OCI-LY3 (cell line): ENCODE data around the gene JRKL.
"Not testable (repeated sequence)": the region's sequence is repeated elsewhere in the genome, so short reads cannot be mapped to it uniquely, and the experiment has no call there.

Source experiments
- H2AFZ ChIP-seq: fragments of 200-600, 300-600 bp; shearing (Covaris generic); 2 replicates; pipeline ENCODE4 v1.6.0; 2014; ENCODE audit warnings: antibody characterized with exemption, low read depth, low read length
- H3K27ac ChIP-seq: fragments of 200-600, 300-600 bp; sonication (generic); 2 replicates; pipeline ENCODE4 v1.5.1; 2014; ENCODE audit warnings: mild to moderate bottlenecking, low read length, moderate library complexity, mixed read lengths
- H3K27me3 ChIP-seq: fragments of 200-600, 300-600 bp; sonication (generic); 2 replicates; pipeline ENCODE4 v1.6.1; 2014; ENCODE audit warnings: low read depth, low read length, mixed read lengths
- H3K36me3 ChIP-seq: fragments of 200-600, 300-600 bp; sonication (generic); replicated peaks from 2 replicates; pipeline ENCODE3; 2014; ENCODE audit warnings: low read depth, low read length, mixed read lengths
- H3K4me1 ChIP-seq: fragments of 300-600, 200-600 bp; sonication (generic); 2 replicates; pipeline ENCODE4 v1.6.1; 2014; ENCODE audit warnings: low read length, mixed read lengths
- H3K4me2 ChIP-seq: fragments of 200-600, 300-600 bp; sonication (generic); 2 replicates; pipeline ENCODE4 v1.6.1; 2014; ENCODE audit warnings: low read length, mixed read lengths
- H3K4me3 ChIP-seq: fragments of 300-600, 200-600 bp; sonication (generic); 2 replicates; pipeline ENCODE4 v1.5.1; 2014; ENCODE audit warnings: antibody characterized with exemption, mild to moderate bottlenecking, low read length, moderate library complexity
- H3K79me2 ChIP-seq: fragments of 300-600, 200-600 bp; shearing (Covaris generic); 2 replicates; pipeline ENCODE4 v1.6.1; 2014; ENCODE audit warnings: mild to moderate bottlenecking, low read length, mixed read lengths
- H3K9ac ChIP-seq: fragments of 300-600, 200-600 bp; shearing (Covaris generic); 2 replicates; pipeline ENCODE4 v1.6.0; 2014; ENCODE audit warnings: mild to moderate bottlenecking, low read length, moderate library complexity
- H3K9me3 ChIP-seq: fragments of 200-600, 300-600 bp; shearing (Covaris generic); 2 replicates; pipeline ENCODE4 v1.6.1; 2014; ENCODE audit warnings: low read length, mixed read lengths; ENCODE audit not compliant: insufficient read depth
- H4K20me1 ChIP-seq: fragments of 200-600, 300-600 bp; sonication (generic); 2 replicates; pipeline ENCODE4 v1.6.1; 2016; ENCODE audit warnings: low read length, mixed read lengths; ENCODE audit not compliant: insufficient read depth
- EZH2phosphoT487 ChIP-seq: fragments of 200-600 bp; shearing (Covaris generic); IDR thresholded peaks from 2 replicates; pipeline ENCODE4 v1.6.1; 2018; ENCODE audit warnings: antibody characterized with exemption, mixed run types, low read depth
- TF ChIP-seq, protein P1 (sequence below): fragments of 200-600, 300-600 bp; sonication (generic); IDR thresholded peaks from 2 replicates; pipeline ENCODE4 v1.5.1; 2014; ENCODE audit warnings: antibody characterized with exemption, low read length, low read depth

JRKL gene

GRCh38 chr11:96430668-96431067 lies 40.9 kb downstream of the JRKL start:
- no peak overlapping the region for H3K9ac ChIP-seq

DNA sequence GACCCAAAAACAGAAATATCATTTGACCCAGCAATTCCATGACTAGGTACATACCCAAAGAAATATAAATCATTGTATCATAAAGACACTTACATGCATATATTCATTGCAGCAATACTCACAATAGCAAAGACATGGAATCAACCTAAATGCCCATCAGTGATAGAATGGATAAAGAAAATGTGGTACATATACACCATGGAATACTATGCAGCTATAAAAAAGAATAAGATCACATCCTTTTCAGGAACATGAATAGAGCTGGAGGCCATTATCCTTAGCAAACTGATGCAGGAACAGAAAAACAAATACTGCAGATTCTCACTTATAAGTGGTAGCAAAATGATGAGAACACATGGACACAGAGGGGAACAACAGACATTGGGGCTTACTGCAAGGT lies 42.8 kb downstream of the JRKL start:
- not testable (repeated sequence) for H4K20me1 ChIP-seq, H3K9ac ChIP-seq, H3K27me3 ChIP-seq, H3K36me3 ChIP-seq, H3K9me3 ChIP-seq, H2AFZ ChIP-seq, H3K4me3 ChIP-seq, H3K4me2 ChIP-seq, H3K27ac ChIP-seq, H3K4me1 ChIP-seq, H3K79me2 ChIP-seq

More at GRCh38 chr11:96430668-96431067, 40.9 kb downstream of the JRKL start:
- Histone ChIP-seq H3K9me3 (no peaks in the 10 kb centered on the region), H4K20me1 (no peaks in the 10 kb centered on the region), H3K36me3 (no peaks in the 10 kb centered on the region), H3K4me2 (no peak overlapping the region), H3K27me3 (no peaks in the 10 kb centered on the region), H3K79me2 (no peaks in the 10 kb centered on the region), H3K4me1 (no peaks in the 10 kb centered on the region), H3K4me3 (no peak overlapping the region), H3K27ac (no peak overlapping the region), H2AFZ (no peak overlapping the region)
- no peak for TF ChIP-seq EZH2phosphoT487
- TF ChIP-seq, protein P1, sequence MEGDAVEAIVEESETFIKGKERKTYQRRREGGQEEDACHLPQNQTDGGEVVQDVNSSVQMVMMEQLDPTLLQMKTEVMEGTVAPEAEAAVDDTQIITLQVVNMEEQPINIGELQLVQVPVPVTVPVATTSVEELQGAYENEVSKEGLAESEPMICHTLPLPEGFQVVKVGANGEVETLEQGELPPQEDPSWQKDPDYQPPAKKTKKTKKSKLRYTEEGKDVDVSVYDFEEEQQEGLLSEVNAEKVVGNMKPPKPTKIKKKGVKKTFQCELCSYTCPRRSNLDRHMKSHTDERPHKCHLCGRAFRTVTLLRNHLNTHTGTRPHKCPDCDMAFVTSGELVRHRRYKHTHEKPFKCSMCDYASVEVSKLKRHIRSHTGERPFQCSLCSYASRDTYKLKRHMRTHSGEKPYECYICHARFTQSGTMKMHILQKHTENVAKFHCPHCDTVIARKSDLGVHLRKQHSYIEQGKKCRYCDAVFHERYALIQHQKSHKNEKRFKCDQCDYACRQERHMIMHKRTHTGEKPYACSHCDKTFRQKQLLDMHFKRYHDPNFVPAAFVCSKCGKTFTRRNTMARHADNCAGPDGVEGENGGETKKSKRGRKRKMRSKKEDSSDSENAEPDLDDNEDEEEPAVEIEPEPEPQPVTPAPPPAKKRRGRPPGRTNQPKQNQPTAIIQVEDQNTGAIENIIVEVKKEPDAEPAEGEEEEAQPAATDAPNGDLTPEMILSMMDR = no peak
